AG09319 (cell line): ENCODE data around the gene NAT8L.
"Not testable (repeated sequence)": the region's sequence is repeated elsewhere in the genome, so short reads cannot be mapped to it uniquely, and the experiment has no call there.

ENCODE experiments used
- DNase-seq: peaks from one replicate; pipeline ENCODE4 v3.0.0-alpha.2; 2010; ENCODE audit warnings: low read depth; ENCODE audit errors: extremely low read depth
- TF ChIP-seq, protein P1 (sequence below): IDR thresholded peaks from 2 replicates; pipeline ENCODE4 v1.5.1; 2011; ENCODE audit warnings: low read depth, mild to moderate bottlenecking, inconsistent platforms, low read length, moderate library complexity

NAT8L gene

DNA sequence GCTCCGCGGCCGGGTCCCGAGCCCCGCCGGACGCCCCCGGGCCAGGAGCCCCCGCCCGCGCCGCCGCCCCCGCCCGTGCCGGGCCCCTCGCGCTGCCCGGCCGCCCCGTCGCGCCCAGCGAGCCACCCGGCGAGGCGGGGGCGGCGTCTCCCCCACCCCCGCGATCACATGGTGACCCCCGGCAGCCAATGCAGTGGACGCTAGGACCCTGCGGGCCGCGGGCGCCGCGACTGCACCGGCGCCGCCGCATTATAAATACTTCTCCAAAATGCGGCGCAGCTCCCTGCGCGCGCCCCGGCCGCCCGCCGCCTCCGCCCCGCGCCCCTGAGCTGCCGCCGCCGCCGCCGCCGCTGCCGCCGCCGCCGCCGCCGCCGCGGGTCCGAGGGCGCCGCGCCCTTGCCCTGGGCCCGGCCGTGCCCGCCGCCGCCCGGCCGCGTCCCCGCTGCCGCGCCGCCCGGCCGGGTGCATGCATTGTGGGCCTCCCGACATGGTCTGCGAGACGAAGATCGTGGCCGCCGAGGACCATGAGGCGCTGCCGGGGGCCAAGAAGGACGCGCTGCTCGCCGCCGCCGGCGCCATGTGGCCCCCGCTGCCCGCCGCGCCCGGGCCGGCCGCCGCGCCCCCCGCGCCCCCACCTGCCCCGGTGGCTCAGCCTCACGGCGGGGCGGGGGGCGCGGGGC is at the start of gene NAT8L:
Gene NAT8L (plus strand): TSS at position 282 of the 680 bp plus-strand sequence. CDS start 185 bp downstream, at position 467.
- TF ChIP-seq, protein P1, sequence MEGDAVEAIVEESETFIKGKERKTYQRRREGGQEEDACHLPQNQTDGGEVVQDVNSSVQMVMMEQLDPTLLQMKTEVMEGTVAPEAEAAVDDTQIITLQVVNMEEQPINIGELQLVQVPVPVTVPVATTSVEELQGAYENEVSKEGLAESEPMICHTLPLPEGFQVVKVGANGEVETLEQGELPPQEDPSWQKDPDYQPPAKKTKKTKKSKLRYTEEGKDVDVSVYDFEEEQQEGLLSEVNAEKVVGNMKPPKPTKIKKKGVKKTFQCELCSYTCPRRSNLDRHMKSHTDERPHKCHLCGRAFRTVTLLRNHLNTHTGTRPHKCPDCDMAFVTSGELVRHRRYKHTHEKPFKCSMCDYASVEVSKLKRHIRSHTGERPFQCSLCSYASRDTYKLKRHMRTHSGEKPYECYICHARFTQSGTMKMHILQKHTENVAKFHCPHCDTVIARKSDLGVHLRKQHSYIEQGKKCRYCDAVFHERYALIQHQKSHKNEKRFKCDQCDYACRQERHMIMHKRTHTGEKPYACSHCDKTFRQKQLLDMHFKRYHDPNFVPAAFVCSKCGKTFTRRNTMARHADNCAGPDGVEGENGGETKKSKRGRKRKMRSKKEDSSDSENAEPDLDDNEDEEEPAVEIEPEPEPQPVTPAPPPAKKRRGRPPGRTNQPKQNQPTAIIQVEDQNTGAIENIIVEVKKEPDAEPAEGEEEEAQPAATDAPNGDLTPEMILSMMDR, result no peak
- no peak for DNase-seq

DNA sequence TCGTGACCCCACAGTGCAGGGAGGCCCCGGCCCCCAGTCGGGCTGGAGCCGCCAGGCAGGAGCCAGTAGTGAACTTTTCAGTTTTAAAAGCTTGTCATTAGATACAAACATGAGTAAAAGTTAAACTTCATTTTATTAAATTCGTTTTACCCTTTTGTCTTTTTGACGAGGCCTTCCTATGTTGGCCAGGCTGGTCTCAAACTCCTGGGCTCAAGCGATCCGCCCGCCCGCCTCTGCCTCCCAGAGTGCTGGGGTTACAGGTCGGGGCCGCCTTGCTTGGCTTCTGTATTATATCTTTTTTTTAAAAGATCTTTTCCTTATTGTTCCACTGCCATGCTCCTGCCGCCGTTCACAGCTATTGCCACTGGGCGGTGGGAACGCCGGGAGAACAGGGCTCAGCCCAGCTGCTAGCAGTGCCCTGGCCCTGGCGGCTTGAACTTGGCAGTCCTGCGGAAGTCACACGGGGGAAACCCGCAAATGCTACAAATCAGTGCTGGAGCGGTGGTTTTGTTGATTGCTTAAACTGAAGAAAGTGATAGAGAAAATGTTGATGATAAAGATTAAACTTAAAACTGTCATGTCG is 49.4 kb upstream of the NAT8L start:
- TF ChIP-seq, protein P1, result peak; percentile 16
- no peak for DNase-seq

GRCh38 chr4:2011583-2011982 is 47.5 kb upstream of the NAT8L start:
- TF ChIP-seq, protein P1, result no peak
- DNase-seq, result no peak

- no peak for DNase-seq
- TF ChIP-seq, protein P1, result no peak
These were observed 44.1 kb upstream of the NAT8L start for GRCh38 chr4:2015008-2015407.

DNA sequence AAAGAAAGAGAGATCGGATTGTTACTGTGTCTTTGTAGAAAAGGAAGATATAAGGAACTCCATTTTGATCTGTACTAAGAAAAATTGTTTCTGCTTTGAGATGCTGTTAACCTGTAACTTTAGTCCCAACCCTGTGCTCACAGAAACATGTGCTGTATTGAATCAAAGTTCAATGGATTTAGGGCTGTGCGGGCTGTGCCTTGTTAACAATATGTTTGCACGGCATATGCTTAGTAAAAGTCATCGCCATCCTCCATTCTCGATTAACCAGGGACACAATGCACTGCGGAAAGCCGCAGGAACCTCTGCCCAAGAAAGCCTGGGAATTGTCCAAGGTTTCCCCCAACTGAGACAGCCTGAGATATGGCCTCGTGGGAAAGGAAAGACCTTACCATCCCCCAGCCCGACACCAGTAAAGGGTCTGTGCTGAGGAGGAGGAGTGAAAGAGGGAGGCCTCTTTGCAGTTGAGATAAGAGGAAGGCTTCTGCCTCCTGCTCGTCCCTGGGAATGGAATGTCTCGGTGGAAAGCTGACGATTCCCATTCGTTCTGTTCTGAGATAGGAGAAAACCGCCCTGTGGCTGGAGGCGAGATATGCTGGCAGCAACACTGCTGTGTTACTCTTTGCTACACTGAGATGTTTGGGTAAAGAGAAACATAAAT is 37.6 kb upstream of the NAT8L start:
- not testable (repeated sequence) for DNase-seq

DNA sequence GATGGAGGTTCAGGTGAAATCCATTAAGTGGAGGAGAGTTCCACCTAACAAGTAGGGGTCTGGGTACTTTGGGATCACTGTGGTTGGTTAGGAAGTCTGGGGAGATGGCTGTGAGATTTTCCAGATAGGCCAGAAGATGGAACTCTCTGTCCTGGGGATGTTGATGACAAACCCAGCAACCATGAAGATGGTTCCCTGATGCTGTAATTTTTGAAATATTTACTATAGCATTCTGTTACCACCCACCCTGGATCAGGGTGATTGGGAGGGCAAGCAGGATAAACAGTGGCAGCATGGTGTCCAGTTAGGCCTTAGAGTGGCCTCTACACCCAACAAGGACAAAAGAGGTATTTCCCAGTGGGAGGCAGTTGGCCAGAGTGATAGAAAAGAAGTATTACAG is 34.4 kb upstream of the NAT8L start:
- TF ChIP-seq, protein P1, result no peak

DNA sequence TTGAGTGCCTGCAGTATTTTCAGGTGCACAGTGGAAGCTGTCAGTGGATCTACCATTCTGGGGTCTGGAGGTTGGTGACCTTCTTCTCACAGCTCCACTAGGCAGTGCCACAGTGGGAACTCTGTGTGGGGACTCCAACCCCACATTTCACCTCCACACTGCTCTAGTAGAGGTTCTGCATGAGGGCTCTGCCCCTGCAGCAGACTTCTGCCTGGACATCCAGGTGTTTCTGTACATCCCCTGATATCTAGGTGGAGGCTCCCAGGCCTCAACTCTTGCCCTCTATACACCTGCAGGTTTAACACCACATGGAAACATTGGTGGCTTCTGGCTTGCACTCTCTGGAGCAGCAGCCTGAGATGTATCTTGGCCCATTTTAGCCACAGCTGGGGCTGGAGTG is 33.3 kb upstream of the NAT8L start:
- no peak for DNase-seq
- TF ChIP-seq, protein P1, result no peak

More for the DNA sequence above, 34.4 kb upstream of the NAT8L start:
- DNase-seq, result no peak

DNA sequence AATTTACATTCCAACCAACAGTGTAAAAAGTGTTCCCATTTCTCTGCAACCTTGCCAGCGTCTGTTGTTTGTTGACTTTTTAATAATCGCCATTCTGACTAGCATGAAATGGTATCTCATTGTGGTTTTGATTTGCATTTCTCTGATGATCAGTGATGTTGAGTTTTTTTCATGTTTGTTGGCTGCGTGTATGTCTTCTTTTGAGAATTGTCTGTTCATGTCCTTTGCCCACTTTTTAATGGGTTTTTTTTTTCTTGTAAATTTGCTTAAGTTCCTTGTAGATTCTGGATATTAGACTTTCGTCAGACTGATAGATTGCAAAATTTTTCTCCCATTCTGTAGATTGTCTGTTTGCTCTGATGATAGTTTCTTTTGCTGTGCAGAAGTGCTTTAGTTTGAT is 32.0 kb upstream of the NAT8L start:
- not testable (repeated sequence) for DNase-seq

DNA sequence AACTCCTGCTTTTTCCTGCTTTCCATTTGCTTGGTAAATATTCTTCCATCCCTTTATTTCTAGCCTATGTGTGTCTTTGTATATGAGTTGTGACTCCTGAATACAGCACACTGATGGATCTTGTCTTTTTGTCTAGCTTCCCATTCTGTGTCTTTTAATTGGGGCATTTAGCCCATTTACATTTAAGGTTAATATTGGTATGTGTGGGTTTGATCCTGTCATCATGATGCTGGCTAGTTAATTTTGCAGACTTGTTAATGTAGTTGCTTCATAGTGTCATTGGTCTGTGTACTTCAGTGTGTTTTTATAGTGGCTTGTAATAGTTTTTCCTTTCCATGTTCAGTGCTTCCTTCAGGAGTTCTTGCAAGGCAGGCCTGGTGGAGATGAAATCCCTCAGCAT is 28.0 kb upstream of the NAT8L start:
- not testable (repeated sequence) for DNase-seq
